Measurements from ENCODE around the gene STAT2.

- no peak for TF ChIP-seq POLR2AphosphoS5 (IDR thresholded peaks at IDR 0.05; ENCODE audit: low read depth, low read length)
- no peak for TF ChIP-seq SIN3A (IDR thresholded peaks at IDR 0.05; ENCODE audit: borderline replicate concordance, insufficient read depth, low read depth, low read length)
- no peak for TF ChIP-seq CTCF (IDR thresholded peaks at IDR 0.05)
- no peak for TF ChIP-seq REST (IDR thresholded peaks at IDR 0.05; ENCODE audit: insufficient read depth in 1 of 2, low read depth in 2 of 2, low read length in 1 of 2)
- TF ChIP-seq TCF7L2 (IDR thresholded peaks at IDR 0.05; ENCODE audit: low read depth, low read length), result no peak
Observed at GRCh38 chr12:56387152-56387736, 27.3 kb upstream of the STAT2 start.
